WTC11 (cell line): Measurements from ENCODE around the gene BBLN.

Source experiments
- CBFB ChIP-seq: sonication (generic); formaldehyde crosslinking; IDR thresholded peaks from 2 replicates; pipeline ENCODE4 v1.8.1; 2022; ENCODE audit warnings: mild to moderate bottlenecking, low read depth, missing genetic modification reagents
- GTF2I ChIP-seq: fragments of 250-450 bp; sonication (Bioruptor Pico); conservative IDR thresholded peaks from 2 replicates; pipeline ENCODE4 v1.4.0; 2021; ENCODE audit warnings: mild to moderate bottlenecking
- SP1 ChIP-seq: sonication (generic); formaldehyde crosslinking; conservative IDR thresholded peaks from 2 replicates; pipeline ENCODE4 v1.8.1; 2022; ENCODE audit warnings: missing genetic modification reagents
- TCF7 ChIP-seq: sonication (generic); formaldehyde crosslinking; IDR thresholded peaks from 2 replicates; pipeline ENCODE4 v1.8.0; 2022; ENCODE audit warnings: mild to moderate bottlenecking, low read depth, missing genetic modification reagents, moderate library complexity
- TF ChIP-seq, protein P1 (sequence below): fragments of 200-600 bp; IDR thresholded peaks from 2 replicates; pipeline ENCODE4 v1.8.0; 2022; ENCODE audit warnings: antibody characterized with exemption
- TF ChIP-seq, protein P2 (sequence below): sonication (generic); formaldehyde crosslinking; IDR thresholded peaks from 2 replicates; pipeline ENCODE4 v1.8.1; 2023; ENCODE audit warnings: mild to moderate bottlenecking, missing genetic modification reagents, moderate library complexity
- TF ChIP-seq, protein P3 (sequence below): sonication (generic); formaldehyde crosslinking; conservative IDR thresholded peaks from 2 replicates; pipeline ENCODE4 v1.8.1; 2023; ENCODE audit warnings: mild to moderate bottlenecking, low read depth, missing genetic modification reagents, moderate library complexity
- TF ChIP-seq, protein P4 (sequence below): fragments of 250-450 bp; sonication (Bioruptor Pico); IDR thresholded peaks from 2 replicates; pipeline ENCODE4 v1.9.0; 2021; ENCODE audit warnings: mild to moderate bottlenecking, borderline replicate concordance

DNA sequence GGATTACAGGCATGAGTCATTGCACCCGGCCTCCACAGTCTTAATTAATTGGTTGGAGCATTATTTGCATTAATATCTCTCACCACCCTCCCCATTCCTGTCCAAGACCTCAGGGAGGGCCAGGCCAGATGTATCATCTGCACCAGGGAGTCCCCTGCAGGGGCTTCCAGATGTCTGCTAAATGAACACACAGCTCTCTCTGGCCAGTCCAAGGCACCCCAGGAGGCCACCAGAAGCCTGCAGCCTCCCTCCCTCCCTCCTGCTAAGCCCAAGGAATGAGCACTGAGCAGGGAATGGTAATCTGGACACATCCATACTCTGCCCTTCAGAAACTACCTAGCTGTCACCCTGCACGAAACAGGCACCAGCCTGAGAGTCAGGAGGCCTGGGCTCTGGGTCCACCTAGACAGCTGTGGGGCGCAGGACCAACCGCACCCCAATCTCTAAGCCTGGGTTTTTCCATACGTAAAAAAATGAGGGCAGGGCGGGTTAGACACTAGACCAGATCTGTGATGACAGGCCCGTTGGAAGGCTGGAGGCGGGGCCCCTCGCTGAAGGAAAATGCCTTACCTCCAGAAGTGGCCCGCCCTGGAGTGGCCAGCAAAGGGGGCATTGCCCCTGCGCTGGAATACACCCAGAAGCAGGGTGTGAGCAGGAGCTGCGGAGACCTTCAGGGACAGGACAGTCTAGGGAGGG lies 23.0 kb downstream of the BBLN start:
- TF ChIP-seq, protein P1, sequence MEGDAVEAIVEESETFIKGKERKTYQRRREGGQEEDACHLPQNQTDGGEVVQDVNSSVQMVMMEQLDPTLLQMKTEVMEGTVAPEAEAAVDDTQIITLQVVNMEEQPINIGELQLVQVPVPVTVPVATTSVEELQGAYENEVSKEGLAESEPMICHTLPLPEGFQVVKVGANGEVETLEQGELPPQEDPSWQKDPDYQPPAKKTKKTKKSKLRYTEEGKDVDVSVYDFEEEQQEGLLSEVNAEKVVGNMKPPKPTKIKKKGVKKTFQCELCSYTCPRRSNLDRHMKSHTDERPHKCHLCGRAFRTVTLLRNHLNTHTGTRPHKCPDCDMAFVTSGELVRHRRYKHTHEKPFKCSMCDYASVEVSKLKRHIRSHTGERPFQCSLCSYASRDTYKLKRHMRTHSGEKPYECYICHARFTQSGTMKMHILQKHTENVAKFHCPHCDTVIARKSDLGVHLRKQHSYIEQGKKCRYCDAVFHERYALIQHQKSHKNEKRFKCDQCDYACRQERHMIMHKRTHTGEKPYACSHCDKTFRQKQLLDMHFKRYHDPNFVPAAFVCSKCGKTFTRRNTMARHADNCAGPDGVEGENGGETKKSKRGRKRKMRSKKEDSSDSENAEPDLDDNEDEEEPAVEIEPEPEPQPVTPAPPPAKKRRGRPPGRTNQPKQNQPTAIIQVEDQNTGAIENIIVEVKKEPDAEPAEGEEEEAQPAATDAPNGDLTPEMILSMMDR: no peak
- TF ChIP-seq TCF7 (no peak), GTF2I (CRISPR knock-in tag) (no peak), CBFB (CRISPR knock-in tag) (no peak), SP1 (CRISPR knock-in tag) (no peak)
- TF ChIP-seq, protein P2, sequence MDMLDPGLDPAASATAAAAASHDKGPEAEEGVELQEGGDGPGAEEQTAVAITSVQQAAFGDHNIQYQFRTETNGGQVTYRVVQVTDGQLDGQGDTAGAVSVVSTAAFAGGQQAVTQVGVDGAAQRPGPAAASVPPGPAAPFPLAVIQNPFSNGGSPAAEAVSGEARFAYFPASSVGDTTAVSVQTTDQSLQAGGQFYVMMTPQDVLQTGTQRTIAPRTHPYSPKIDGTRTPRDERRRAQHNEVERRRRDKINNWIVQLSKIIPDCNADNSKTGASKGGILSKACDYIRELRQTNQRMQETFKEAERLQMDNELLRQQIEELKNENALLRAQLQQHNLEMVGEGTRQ (CRISPR knock-in tag): no peak
- TF ChIP-seq, protein P3, sequence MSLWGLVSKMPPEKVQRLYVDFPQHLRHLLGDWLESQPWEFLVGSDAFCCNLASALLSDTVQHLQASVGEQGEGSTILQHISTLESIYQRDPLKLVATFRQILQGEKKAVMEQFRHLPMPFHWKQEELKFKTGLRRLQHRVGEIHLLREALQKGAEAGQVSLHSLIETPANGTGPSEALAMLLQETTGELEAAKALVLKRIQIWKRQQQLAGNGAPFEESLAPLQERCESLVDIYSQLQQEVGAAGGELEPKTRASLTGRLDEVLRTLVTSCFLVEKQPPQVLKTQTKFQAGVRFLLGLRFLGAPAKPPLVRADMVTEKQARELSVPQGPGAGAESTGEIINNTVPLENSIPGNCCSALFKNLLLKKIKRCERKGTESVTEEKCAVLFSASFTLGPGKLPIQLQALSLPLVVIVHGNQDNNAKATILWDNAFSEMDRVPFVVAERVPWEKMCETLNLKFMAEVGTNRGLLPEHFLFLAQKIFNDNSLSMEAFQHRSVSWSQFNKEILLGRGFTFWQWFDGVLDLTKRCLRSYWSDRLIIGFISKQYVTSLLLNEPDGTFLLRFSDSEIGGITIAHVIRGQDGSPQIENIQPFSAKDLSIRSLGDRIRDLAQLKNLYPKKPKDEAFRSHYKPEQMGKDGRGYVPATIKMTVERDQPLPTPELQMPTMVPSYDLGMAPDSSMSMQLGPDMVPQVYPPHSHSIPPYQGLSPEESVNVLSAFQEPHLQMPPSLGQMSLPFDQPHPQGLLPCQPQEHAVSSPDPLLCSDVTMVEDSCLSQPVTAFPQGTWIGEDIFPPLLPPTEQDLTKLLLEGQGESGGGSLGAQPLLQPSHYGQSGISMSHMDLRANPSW (CRISPR knock-in tag): no peak
- TF ChIP-seq, protein P4, sequence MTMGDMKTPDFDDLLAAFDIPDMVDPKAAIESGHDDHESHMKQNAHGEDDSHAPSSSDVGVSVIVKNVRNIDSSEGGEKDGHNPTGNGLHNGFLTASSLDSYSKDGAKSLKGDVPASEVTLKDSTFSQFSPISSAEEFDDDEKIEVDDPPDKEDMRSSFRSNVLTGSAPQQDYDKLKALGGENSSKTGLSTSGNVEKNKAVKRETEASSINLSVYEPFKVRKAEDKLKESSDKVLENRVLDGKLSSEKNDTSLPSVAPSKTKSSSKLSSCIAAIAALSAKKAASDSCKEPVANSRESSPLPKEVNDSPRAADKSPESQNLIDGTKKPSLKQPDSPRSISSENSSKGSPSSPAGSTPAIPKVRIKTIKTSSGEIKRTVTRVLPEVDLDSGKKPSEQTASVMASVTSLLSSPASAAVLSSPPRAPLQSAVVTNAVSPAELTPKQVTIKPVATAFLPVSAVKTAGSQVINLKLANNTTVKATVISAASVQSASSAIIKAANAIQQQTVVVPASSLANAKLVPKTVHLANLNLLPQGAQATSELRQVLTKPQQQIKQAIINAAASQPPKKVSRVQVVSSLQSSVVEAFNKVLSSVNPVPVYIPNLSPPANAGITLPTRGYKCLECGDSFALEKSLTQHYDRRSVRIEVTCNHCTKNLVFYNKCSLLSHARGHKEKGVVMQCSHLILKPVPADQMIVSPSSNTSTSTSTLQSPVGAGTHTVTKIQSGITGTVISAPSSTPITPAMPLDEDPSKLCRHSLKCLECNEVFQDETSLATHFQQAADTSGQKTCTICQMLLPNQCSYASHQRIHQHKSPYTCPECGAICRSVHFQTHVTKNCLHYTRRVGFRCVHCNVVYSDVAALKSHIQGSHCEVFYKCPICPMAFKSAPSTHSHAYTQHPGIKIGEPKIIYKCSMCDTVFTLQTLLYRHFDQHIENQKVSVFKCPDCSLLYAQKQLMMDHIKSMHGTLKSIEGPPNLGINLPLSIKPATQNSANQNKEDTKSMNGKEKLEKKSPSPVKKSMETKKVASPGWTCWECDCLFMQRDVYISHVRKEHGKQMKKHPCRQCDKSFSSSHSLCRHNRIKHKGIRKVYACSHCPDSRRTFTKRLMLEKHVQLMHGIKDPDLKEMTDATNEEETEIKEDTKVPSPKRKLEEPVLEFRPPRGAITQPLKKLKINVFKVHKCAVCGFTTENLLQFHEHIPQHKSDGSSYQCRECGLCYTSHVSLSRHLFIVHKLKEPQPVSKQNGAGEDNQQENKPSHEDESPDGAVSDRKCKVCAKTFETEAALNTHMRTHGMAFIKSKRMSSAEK (CRISPR knock-in tag): no peak
